IMR-90 (cell line): Measurements from ENCODE around the gene GRK5. TPM values are rescaled to one million over a fixed set of nuclear protein-coding genes. Genes with fewer than 3 reads are reported as not detected.

Experiments used
- ATAC-seq: fragments of 200-7000 bp; cut with Tn5 transposase; 2 replicates; pipeline ENCODE4 v1.9.1; 2020; ENCODE audit warnings: low read depth, mild to moderate bottlenecking, moderate library complexity
- BruUV-seq: library from RNA; stranded (reverse); fragments of 400-500 nt; replicated peaks from 2 replicates; lab custom pipeline; 2021; lab: Mats Ljungman, UMichigan
- CTCF ChIA-PET: fragments of 300-600 bp; formaldehyde crosslinking; extraction: SDS; loops from one replicate; lab custom pipeline; 2021; ENCODE audit warnings: antibody characterized with exemption; lab: Yijun Ruan, JAX
- POLR2A ChIA-PET: fragments of 300-600 bp; sonication (Branson Sonifier 250); formaldehyde crosslinking; loops from one replicate; lab custom pipeline; 2022; ENCODE audit warnings: antibody characterized with exemption; ENCODE audit not compliant: unreplicated experiment; lab: Charles Lee
- DNase-seq: peaks from one replicate; pipeline ENCODE4 v3.0.0; 2013
- H2AFZ ChIP-seq: replicated peaks from 2 replicates; pipeline ENCODE3; 2013; ENCODE audit warnings: low read length, mild to moderate bottlenecking; ENCODE audit not compliant: poor library complexity
- H2AK5ac ChIP-seq: 2 replicates; pipeline ENCODE4 v1.6.1; 2013; ENCODE audit warnings: low read depth, low read length, inconsistent platforms
- H2AK9ac ChIP-seq: replicated peaks from 2 replicates; pipeline ENCODE3; 2013; ENCODE audit warnings: mild to moderate bottlenecking, low read depth, low read length, moderate library complexity; ENCODE audit not compliant: poor library complexity
- H2BK120ac ChIP-seq: 2 replicates; pipeline ENCODE4 v1.6.1; 2013; ENCODE audit warnings: low read depth, low read length, inconsistent platforms
- H2BK15ac ChIP-seq: 3 replicates; pipeline ENCODE4 v1.6.1; 2013; ENCODE audit warnings: low read depth, low read length, inconsistent platforms
- H2BK20ac ChIP-seq: 2 replicates; pipeline ENCODE4 v1.6.1; 2013; ENCODE audit warnings: low read depth, mild to moderate bottlenecking, inconsistent platforms, low read length, moderate library complexity
- H2BK5ac ChIP-seq: 2 replicates; pipeline ENCODE4 v1.6.1; 2013; ENCODE audit warnings: mild to moderate bottlenecking, low read depth, low read length, inconsistent platforms; ENCODE audit not compliant: poor library complexity, severe bottlenecking
- H3K14ac ChIP-seq: replicated peaks from 2 replicates; pipeline ENCODE4 v1.6.1; 2013; ENCODE audit warnings: low read depth, low read length, inconsistent platforms
- H3K18ac ChIP-seq: 2 replicates; pipeline ENCODE4 v1.6.1; 2013; ENCODE audit warnings: low read depth, low read length, control low read depth
- H3K23ac ChIP-seq: 2 replicates; pipeline ENCODE4 v1.6.1; 2013; ENCODE audit warnings: low read depth, low read length, inconsistent platforms
- H3K27ac ChIP-seq: 2 replicates; pipeline ENCODE4 v1.5.1; 2013; ENCODE audit warnings: mild to moderate bottlenecking, control low read depth, low read length; ENCODE audit not compliant: insufficient read depth
- H3K27me3 ChIP-seq: 2 replicates; pipeline ENCODE4 v1.6.1; 2013; ENCODE audit warnings: low read length; ENCODE audit not compliant: control insufficient read depth, insufficient read depth
- H3K36me3 ChIP-seq: 2 replicates; pipeline ENCODE4 v1.6.1; 2013; ENCODE audit warnings: low read length, mixed read lengths; ENCODE audit not compliant: control insufficient read depth, insufficient read depth
- H3K4ac ChIP-seq: 2 replicates; pipeline ENCODE4 v1.6.1; 2013; ENCODE audit warnings: low read depth, low read length, inconsistent platforms
- H3K4me1 ChIP-seq: 2 replicates; pipeline ENCODE4 v1.6.1; 2013; ENCODE audit warnings: low read length, mixed read lengths; ENCODE audit not compliant: control insufficient read depth, insufficient read depth
- H3K4me2 ChIP-seq: 2 replicates; pipeline ENCODE4 v1.6.1; 2013; ENCODE audit warnings: low read depth, mild to moderate bottlenecking, control low read depth, low read length, moderate library complexity
- H3K4me3 ChIP-seq: 2 replicates; pipeline ENCODE4 v1.5.1; 2013; ENCODE audit warnings: low read depth, mild to moderate bottlenecking, control low read depth, low read length, moderate library complexity; ENCODE audit not compliant: insufficient read depth
- H3K56ac ChIP-seq: 2 replicates; pipeline ENCODE4 v1.6.1; 2013; ENCODE audit warnings: low read length, inconsistent platforms; ENCODE audit not compliant: insufficient read depth; ENCODE audit errors: extremely low read depth
- H3K79me1 ChIP-seq, 2 experiments: 2 replicates each; pipeline ENCODE4 v1.6.1; 2013; ENCODE audit warnings: low read length in 2 of 2, inconsistent platforms in 1 of 2, low read depth in 1 of 2
- H3K9ac ChIP-seq: 2 replicates; pipeline ENCODE4 v1.6.1; 2013; ENCODE audit warnings: low read depth, low read length, control low read depth
- H3K9me1 ChIP-seq: 2 replicates; pipeline ENCODE4 v1.6.1; 2013; ENCODE audit warnings: low read length, inconsistent platforms; ENCODE audit not compliant: insufficient read depth
- H3K9me3 ChIP-seq: 2 replicates; pipeline ENCODE4 v1.6.1; 2013; ENCODE audit warnings: low read length; ENCODE audit not compliant: control insufficient read depth, insufficient read depth
- H4K20me1 ChIP-seq: 2 replicates; pipeline ENCODE4 v1.6.1; 2013; ENCODE audit warnings: low read length, inconsistent platforms; ENCODE audit not compliant: insufficient read depth
- H4K5ac ChIP-seq: 2 replicates; pipeline ENCODE4 v1.6.1; 2013; ENCODE audit warnings: mild to moderate bottlenecking, low read depth, low read length, control low read depth
- H4K8ac ChIP-seq, 2 experiments: 2 replicates each; pipeline ENCODE4 v1.6.1; 2013; ENCODE audit warnings: low read depth in 2 of 2, low read length in 2 of 2, control low read depth in 1 of 2, inconsistent platforms in 1 of 2
- H4K91ac ChIP-seq: 2 replicates; pipeline ENCODE4 v1.6.1; 2013; ENCODE audit warnings: low read depth, low read length, inconsistent platforms; ENCODE audit not compliant: insufficient read depth
- MAZ ChIP-seq: IDR thresholded peaks from 2 replicates; pipeline ENCODE4 v1.6.1; 2012; ENCODE audit warnings: low read depth, mild to moderate bottlenecking, low read length, improper control_type of control experiment, moderate library complexity, borderline replicate concordance
- WGBS, 2 experiments: methylation state at CpG; one replicate each; pipeline versions ENCODE4 v1.1.5 to v1.1.7; 2013; ENCODE audit warnings: missing lambda C conversion rate in 2 of 2; ENCODE audit not compliant: insufficient read length in 1 of 2; ENCODE audit errors: extremely low coverage in 2 of 2; 5-methylcytosine and 5-hydroxymethylcytosine counted together
- dilution Hi-C: fragments of 300-500 bp; cut with HindIII; formaldehyde crosslinking; loops from one replicate; pipeline ENCODE4 v1.14.3; 2018; ENCODE audit warnings: low sequenced_read_pairs; ENCODE audit not compliant: unreplicated experiment
- in situ Hi-C: fragments of 300-500 bp; cut with MboI; formaldehyde crosslinking; loops from 3 replicates; pipeline ENCODE4 v1.14.3; 2019; ENCODE audit warnings: low sequenced_read_pairs, inconsistent platforms, mixed read lengths
- intact Hi-C: fragments of 100-400 bp; cut with micrococcal nuclease; formaldehyde crosslinking; loops from 2 replicates; pipeline ENCODE4 v1.10.0; 2022
- polyA plus RNA-seq, 3 experiments: library from polyadenylated mRNA; depleted of rRNA; stranded (reverse); fragments of >200 nt; gene quantifications; 2 replicates each; pipeline ENCODE4 v1.2.3, GENCODE V29; 2012; ENCODE audit warnings: low replicate concordance in 1 of 3
- total RNA-seq: library from RNA; depleted of rRNA; stranded (reverse); fragments of >200 nt; gene quantifications from 2 replicates; pipeline ENCODE4 v1.2.3, GENCODE V29; 2012

Gene GRK5
- total and polyA plus RNA-seq, 2 of the 4 experiments (the other 2 are of a cell fraction) = 12.9 to 16.3 TPM

- H3K27ac ChIP-seq = no peak overlapping the region
- no peak for TF ChIP-seq MAZ
- dilution Hi-C loops = no loop called here
Observed at GRCh38 chr10:119460369-119461195, 253.2 kb downstream of the GRK5 start.

More at GRCh38 chr10:119460369-119461195, 253.2 kb downstream of the GRK5 start:
- Histone ChIP-seq H3K56ac (no peak overlapping the region), H2BK120ac (no peak overlapping the region), H4K91ac (no peak overlapping the region), H3K14ac (no peak overlapping the region), H4K8ac (no peak overlapping the region), H2BK20ac (no peak overlapping the region), H3K18ac (no peak overlapping the region), H3K36me3 (peaks cover 33% of the 10 kb centered on the region), H4K20me1 (no peaks in the 10 kb centered on the region), H3K79me1 (no peaks in the 10 kb centered on the region), H2AK9ac (peak overlapping the region; percentile 25), H2AK5ac (no peak overlapping the region), H2BK5ac (no peak overlapping the region), H3K9ac (no peak overlapping the region), H3K4me2 (no peak overlapping the region), H2AFZ (no peak overlapping the region), H2BK15ac (no peak overlapping the region), H3K4ac (no peak overlapping the region), H3K4me1 (no peaks in the 10 kb centered on the region), H4K5ac (no peak overlapping the region), H3K4me3 (no peak overlapping the region), H3K9me1 (no peaks in the 10 kb centered on the region; the same call in 1 of the 2 replicates), H3K27me3 (peaks cover 8% of the 10 kb centered on the region), H3K9me3 (peaks cover 3% of the 10 kb centered on the region; the same call in 1 of the 2 replicates), H3K23ac (no peak overlapping the region)
- POLR2A ChIA-PET = no interaction called here
- ATAC-seq (no peak; the same call in 1 of the 2 replicates), DNase-seq (no peak)
- intact Hi-C loops = no loop called here
- CTCF ChIA-PET = no interaction called here
- WGBS, 2 experiments = 80% methylated on average over 1 of the region's 11 CpGs; no CpG with 5 or more reads in 1 of the 2 experiments
- in situ Hi-C loops = no loop called here
- BruUV-seq = no TSS peak
